Ectodermal cell (in vitro differentiated cells): ENCODE results near the gene IRF2.
"Not testable (repeated sequence)": the region's sequence is repeated elsewhere in the genome, so short reads cannot be mapped to it uniquely, and the experiment has no call there.

Experiments
- H3K27ac ChIP-seq: 2 replicates; pipeline ENCODE4 v1.7.0; 2013; ENCODE audit warnings: mild to moderate bottlenecking, low read depth, low read length; ENCODE audit not compliant: insufficient read depth, poor library complexity, severe bottlenecking
- H3K27me3 ChIP-seq: 2 replicates; pipeline ENCODE4 v1.7.0; 2013; ENCODE audit warnings: mild to moderate bottlenecking, low read length; ENCODE audit not compliant: insufficient read depth, control insufficient read depth, poor library complexity, severe bottlenecking
- H3K36me3 ChIP-seq: one replicate; pipeline ENCODE4 v1.7.0; 2013; ENCODE audit warnings: low read length; ENCODE audit not compliant: control insufficient read depth, insufficient read depth
- H3K4me1 ChIP-seq: one replicate; pipeline ENCODE4 v1.7.0; 2013; ENCODE audit warnings: low read length; ENCODE audit not compliant: control insufficient read depth, insufficient read depth
- H3K4me3 ChIP-seq: 2 replicates; pipeline ENCODE4 v1.7.0; 2013; ENCODE audit warnings: low read depth, low read length, control low read depth; ENCODE audit not compliant: insufficient read depth
- H3K9me3 ChIP-seq: 2 replicates; pipeline ENCODE4 v1.7.0; 2013; ENCODE audit warnings: mild to moderate bottlenecking, low read length, moderate library complexity; ENCODE audit not compliant: control insufficient read depth
- WGBS, 2 experiments: methylation state at CpG; one replicate each; pipeline ENCODE4 v1.1.7; 2013; ENCODE audit warnings: missing lambda C conversion rate in 2 of 2; 5-methylcytosine and 5-hydroxymethylcytosine counted together

Gene IRF2

GRCh38 chr4:184383497-184384055 lies 90.8 kb downstream of the IRF2 start:
- WGBS, 2 experiments = 82 to 83% methylated on average over 8 of the region's 8 CpGs
- Histone ChIP-seq H3K4me1 (peaks cover 19% of the 10 kb centered on the region), H3K27ac (no peak overlapping the region), H3K36me3 (no peaks in the 10 kb centered on the region), H3K4me3 (no peak overlapping the region), H3K9me3 (no peaks in the 10 kb centered on the region), H3K27me3 (no peaks in the 10 kb centered on the region)

- Histone ChIP-seq H3K4me3 (no peak overlapping the region), H3K36me3 (no peaks in the 10 kb centered on the region), H3K9me3 (no peaks in the 10 kb centered on the region), H3K27me3 (no peaks in the 10 kb centered on the region), H3K4me1 (peaks cover 19% of the 10 kb centered on the region), H3K27ac (no peak overlapping the region)
- 76 to 77% methylated on average over 12 of the region's 12 CpGs for WGBS, 2 experiments
Observed at GRCh38 chr4:184382189-184382846, 92.0 kb downstream of the IRF2 start.

- WGBS, 2 experiments = 79 to 81% methylated on average over 4 of the region's 4 CpGs
- peaks cover 15% of the 10 kb centered on the region for H3K4me1 ChIP-seq
- no peak overlapping the region for H3K4me3 ChIP-seq
- no peaks in the 10 kb centered on the region for H3K9me3 ChIP-seq
- H3K27me3 ChIP-seq = no peaks in the 10 kb centered on the region
- H3K27ac ChIP-seq = no peak overlapping the region
- H3K36me3 ChIP-seq = no peaks in the 10 kb centered on the region
Observed at GRCh38 chr4:184380707-184381106, 93.6 kb downstream of the IRF2 start.

GRCh38 chr4:184380214-184380613 lies 94.1 kb downstream of the IRF2 start:
- not testable (repeated sequence) for H3K9me3 ChIP-seq, H3K36me3 ChIP-seq, H3K27me3 ChIP-seq, H3K4me3 ChIP-seq, H3K27ac ChIP-seq
- WGBS, 2 experiments = 92 to 96% methylated on average over 5 of the region's 5 CpGs
- peaks cover 11% of the 10 kb centered on the region for H3K4me1 ChIP-seq

GRCh38 chr4:184376923-184377322 lies 97.4 kb downstream of the IRF2 start:
- no peaks in the 10 kb centered on the region for H3K4me1 ChIP-seq
- no peaks in the 10 kb centered on the region for H3K27me3 ChIP-seq
- H3K9me3 ChIP-seq = no peaks in the 10 kb centered on the region
- no peak overlapping the region for H3K4me3 ChIP-seq
- H3K27ac ChIP-seq = no peak overlapping the region
- WGBS, 2 experiments = 76 to 83% methylated on average over 1 of the region's 1 CpG
- no peaks in the 10 kb centered on the region for H3K36me3 ChIP-seq

- no peak overlapping the region for H3K4me3 ChIP-seq
- no peak overlapping the region for H3K27ac ChIP-seq
- no peaks in the 10 kb centered on the region for H3K4me1 ChIP-seq
- H3K9me3 ChIP-seq = no peaks in the 10 kb centered on the region
- no peaks in the 10 kb centered on the region for H3K27me3 ChIP-seq
- no peaks in the 10 kb centered on the region for H3K36me3 ChIP-seq
- 96 to 100% methylated on average over 1 of the region's 1 CpG for WGBS, 2 experiments
Observed at GRCh38 chr4:184376126-184376838, 98.1 kb downstream of the IRF2 start.

- H3K4me3 ChIP-seq, H3K27ac ChIP-seq, H3K9me3 ChIP-seq, H3K36me3 ChIP-seq, H3K4me1 ChIP-seq, H3K27me3 ChIP-seq: not testable (repeated sequence)
- 95 to 100% methylated on average over 1 of the region's 3 CpGs for WGBS, 2 experiments
Observed at GRCh38 chr4:184375623-184376022, 98.7 kb downstream of the IRF2 start.

GRCh38 chr4:184375027-184375426 lies 99.3 kb downstream of the IRF2 start:
- H3K4me3 ChIP-seq = no peak overlapping the region
- no peaks in the 10 kb centered on the region for H3K4me1 ChIP-seq
- 100% methylated on average over 1 of the region's 1 CpG; no CpG with 5 or more reads in 1 of the 2 experiments for WGBS, 2 experiments
- no peaks in the 10 kb centered on the region for H3K27me3 ChIP-seq
- H3K9me3 ChIP-seq = no peaks in the 10 kb centered on the region
- H3K36me3 ChIP-seq = no peaks in the 10 kb centered on the region
- H3K27ac ChIP-seq = no peak overlapping the region

- no peak overlapping the region for H3K4me3 ChIP-seq
- H3K4me1 ChIP-seq = no peaks in the 10 kb centered on the region
- H3K27ac ChIP-seq = no peak overlapping the region
- no peaks in the 10 kb centered on the region for H3K36me3 ChIP-seq
- no peaks in the 10 kb centered on the region for H3K27me3 ChIP-seq
- WGBS, 2 experiments = 89 to 91% methylated on average over 2 of the region's 2 CpGs
- no peaks in the 10 kb centered on the region for H3K9me3 ChIP-seq
Observed at GRCh38 chr4:184373886-184374405, 100.4 kb downstream of the IRF2 start.

- Histone ChIP-seq H3K27ac (no peak overlapping the region), H3K4me3 (no peak overlapping the region), H3K27me3 (no peaks in the 10 kb centered on the region), H3K4me1 (no peaks in the 10 kb centered on the region), H3K9me3 (no peaks in the 10 kb centered on the region), H3K36me3 (no peaks in the 10 kb centered on the region)
- WGBS, 2 experiments = 90% methylated on average over 12 of the region's 12 CpGs
Observed at GRCh38 chr4:184371390-184371787, 103.0 kb downstream of the IRF2 start.
